Activated B cell treated with CpG ODN at 0.5 μM for 24 hours (primary cell): ENCODE measurements around the gene TRIM61. TPM values are rescaled to one million over a fixed set of nuclear protein-coding genes. Genes with fewer than 3 reads are reported as not detected.

ENCODE experiments used
- ATAC-seq: fragments of 200-7000 bp; cut with Tn5 transposase; one replicate; pipeline ENCODE4 v1.10.0; 2021; ENCODE audit warnings: low read depth, mild to moderate bottlenecking, moderate library complexity
- CTCF ChIA-PET: fragments of 350-600 bp; sonication (Branson Sonifier 250); formaldehyde crosslinking; loops from one replicate; lab custom pipeline; 2021; ENCODE audit warnings: antibody characterized with exemption; lab: Charles Lee
- POLR2A ChIA-PET: fragments of 350-600 bp; sonication (Branson Sonifier 250); formaldehyde crosslinking; loops from one replicate; lab custom pipeline; 2021; ENCODE audit warnings: antibody characterized with exemption; lab: Charles Lee
- DNase-seq: peaks from one replicate; pipeline ENCODE4 v3.0.0; 2022
- H3K27ac Mint-ChIP-seq: one replicate; pipeline ENCODE4 v1.8.0; 2020; ENCODE audit warnings: mixed read lengths
- H3K27me3 Mint-ChIP-seq: one replicate; pipeline ENCODE4 v1.8.0; 2021; ENCODE audit warnings: mixed read lengths
- H3K36me3 Mint-ChIP-seq: one replicate; pipeline ENCODE4 v1.8.0; 2021; ENCODE audit warnings: low read depth, mixed read lengths
- H3K4me1 Mint-ChIP-seq: one replicate; pipeline ENCODE4 v1.8.0; 2021; ENCODE audit warnings: mixed read lengths
- H3K4me3 Mint-ChIP-seq: one replicate; pipeline ENCODE4 v1.8.0; 2020; ENCODE audit warnings: mild to moderate bottlenecking, mixed read lengths
- H3K9me3 Mint-ChIP-seq: one replicate; pipeline ENCODE4 v1.8.0; 2020; ENCODE audit warnings: mixed read lengths
- intact Hi-C: fragments of 100-400 bp; cut with micrococcal nuclease; formaldehyde crosslinking; loops from one replicate; pipeline ENCODE4 v1.15.1; 2024
- total RNA-seq: library from RNA; stranded (reverse); gene quantifications from 2 replicates; pipeline ENCODE4 v1.2.3, GENCODE V29; 2022
- TF ChIP-seq, protein P1 (sequence below): fragments of 200-600 bp; IDR thresholded peaks from one replicate; pipeline ENCODE4 v1.8.0; 2022; ENCODE audit warnings: antibody characterized with exemption, mild to moderate bottlenecking

TRIM61 gene
- total RNA-seq, 1 donor from 2014 or later = 3.6 TPM

- intact Hi-C loops = no loop called here
- Mint-ChIP-seq H3K27me3 (peaks cover 4% of the 10 kb centered on the region), H3K27ac (no peak overlapping the region), H3K36me3 (no peaks in the 10 kb centered on the region), H3K9me3 (no peaks in the 10 kb centered on the region), H3K4me3 (no peak overlapping the region), H3K4me1 (no peaks in the 10 kb centered on the region)
- TF ChIP-seq, protein P1, sequence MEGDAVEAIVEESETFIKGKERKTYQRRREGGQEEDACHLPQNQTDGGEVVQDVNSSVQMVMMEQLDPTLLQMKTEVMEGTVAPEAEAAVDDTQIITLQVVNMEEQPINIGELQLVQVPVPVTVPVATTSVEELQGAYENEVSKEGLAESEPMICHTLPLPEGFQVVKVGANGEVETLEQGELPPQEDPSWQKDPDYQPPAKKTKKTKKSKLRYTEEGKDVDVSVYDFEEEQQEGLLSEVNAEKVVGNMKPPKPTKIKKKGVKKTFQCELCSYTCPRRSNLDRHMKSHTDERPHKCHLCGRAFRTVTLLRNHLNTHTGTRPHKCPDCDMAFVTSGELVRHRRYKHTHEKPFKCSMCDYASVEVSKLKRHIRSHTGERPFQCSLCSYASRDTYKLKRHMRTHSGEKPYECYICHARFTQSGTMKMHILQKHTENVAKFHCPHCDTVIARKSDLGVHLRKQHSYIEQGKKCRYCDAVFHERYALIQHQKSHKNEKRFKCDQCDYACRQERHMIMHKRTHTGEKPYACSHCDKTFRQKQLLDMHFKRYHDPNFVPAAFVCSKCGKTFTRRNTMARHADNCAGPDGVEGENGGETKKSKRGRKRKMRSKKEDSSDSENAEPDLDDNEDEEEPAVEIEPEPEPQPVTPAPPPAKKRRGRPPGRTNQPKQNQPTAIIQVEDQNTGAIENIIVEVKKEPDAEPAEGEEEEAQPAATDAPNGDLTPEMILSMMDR = no peak
- no peak for DNase-seq
- ATAC-seq = no peak
- ChIA-PET CTCF (no interaction called here), POLR2A (no interaction called here)
Measured at GRCh38 chr4:164926301-164926700, 51.2 kb downstream of the TRIM61 start.

- Mint-ChIP-seq H3K27ac (no peak overlapping the region), H3K27me3 (peaks cover 2% of the 10 kb centered on the region), H3K4me3 (no peak overlapping the region), H3K9me3 (no peaks in the 10 kb centered on the region), H3K4me1 (no peaks in the 10 kb centered on the region), H3K36me3 (no peaks in the 10 kb centered on the region)
- ATAC-seq (no peak), DNase-seq (no peak)
- POLR2A ChIA-PET = no interaction called here
- CTCF ChIA-PET = no interaction called here
- intact Hi-C loops = no loop called here
- TF ChIP-seq, protein P1 = no peak
Measured at GRCh38 chr4:164924670-164925238, 52.7 kb downstream of the TRIM61 start.

- ATAC-seq (no peak), DNase-seq (no peak)
- no peaks in the 10 kb centered on the region for H3K27me3 Mint-ChIP-seq
- intact Hi-C loops = no loop called here
- H3K27ac Mint-ChIP-seq = no peak overlapping the region
- no peaks in the 10 kb centered on the region for H3K9me3 Mint-ChIP-seq
- ChIA-PET CTCF (no interaction called here), POLR2A (no interaction called here)
- H3K4me1 Mint-ChIP-seq = no peaks in the 10 kb centered on the region
- H3K36me3 Mint-ChIP-seq = no peaks in the 10 kb centered on the region
- TF ChIP-seq, protein P1 = no peak
- no peak overlapping the region for H3K4me3 Mint-ChIP-seq
Measured at GRCh38 chr4:164918956-164919355, 58.5 kb downstream of the TRIM61 start.

Other genes starting within 250 kb of the TRIM61 start
- not detected in 2 replicates for gene SMIM31, start 223.5 kb downstream of the TRIM61 start, total RNA-seq
- not detected in 2 replicates for gene APELA, start 100.5 kb downstream of the TRIM61 start, total RNA-seq
- not detected in 2 replicates for gene TRIM60, start 54.3 kb upstream of the TRIM61 start, total RNA-seq
- gene TRIM75, start 76.2 kb upstream of the TRIM61 start, total RNA-seq = not detected in 2 replicates
- gene TMEM192, start 135.2 kb upstream of the TRIM61 start, total RNA-seq = 17.0 and 19.3 TPM in 2 replicates
- 21.5 and 21.9 TPM in 2 replicates for gene KLHL2, start 229.9 kb upstream of the TRIM61 start, total RNA-seq